Activated CD4-positive, alpha-beta T cell treated with anti-CD3 and anti-CD28 coated beads for 36 hours (primary cell): Measurements from ENCODE around the gene CDK6. TPM values are rescaled to one million over a fixed set of nuclear protein-coding genes. Genes with fewer than 3 reads are reported as not detected.
"Not testable (repeated sequence)": the region's sequence is repeated elsewhere in the genome, so short reads cannot be mapped to it uniquely, and the experiment has no call there.

Experiments
- ATAC-seq: fragments of 200-7000 bp; cut with Tn5 transposase; one replicate; pipeline ENCODE4 v1.10.0; 2021; ENCODE audit warnings: mild to moderate bottlenecking, moderate library complexity
- CTCF ChIA-PET: fragments of 350-600 bp; sonication (Branson Sonifier 250); formaldehyde crosslinking; loops from one replicate; lab custom pipeline; 2021; ENCODE audit warnings: antibody characterized with exemption; lab: Charles Lee
- POLR2A ChIA-PET: fragments of 350-600 bp; sonication (Branson Sonifier 250); formaldehyde crosslinking; loops from one replicate; lab custom pipeline; 2021; ENCODE audit warnings: antibody characterized with exemption, inconsistent platforms; lab: Charles Lee
- DNase-seq: peaks from one replicate; pipeline ENCODE4 v3.0.0-alpha.2; 2020
- H3K27ac Mint-ChIP-seq: one replicate; pipeline ENCODE4 v1.8.0; 2021; ENCODE audit warnings: mixed read lengths
- H3K27me3 Mint-ChIP-seq: one replicate; pipeline ENCODE4 v1.8.0; 2021; ENCODE audit warnings: mixed read lengths
- H3K36me3 Mint-ChIP-seq: one replicate; pipeline ENCODE4 v1.8.0; 2021; ENCODE audit warnings: low read depth, mixed read lengths
- H3K4me1 Mint-ChIP-seq: one replicate; pipeline ENCODE4 v1.8.0; 2021; ENCODE audit warnings: mixed read lengths
- H3K4me3 Mint-ChIP-seq: one replicate; pipeline ENCODE4 v1.8.0; 2021; ENCODE audit warnings: mild to moderate bottlenecking, moderate library complexity, mixed read lengths
- H3K9me3 Mint-ChIP-seq: one replicate; pipeline ENCODE4 v1.8.0; 2021; ENCODE audit warnings: low read depth, mixed read lengths
- intact Hi-C, 2 experiments: fragments of 100-400 bp; cut with DNase I in 1 of 2; cut with micrococcal nuclease in 1 of 2; formaldehyde crosslinking; loops; one replicate each; pipeline versions ENCODE4 v1.14.2 to v1.15.1; 2022 to 2024; cut with DNase I, micrococcal nuclease
- total RNA-seq, 2 experiments: library from RNA; stranded (reverse); gene quantifications; one replicate each; pipeline ENCODE4 v1.2.3, GENCODE V29; 2021

CDK6 gene
- total RNA-seq, 2 experiments from 2014 or later, result 118 to 135 TPM

DNA sequence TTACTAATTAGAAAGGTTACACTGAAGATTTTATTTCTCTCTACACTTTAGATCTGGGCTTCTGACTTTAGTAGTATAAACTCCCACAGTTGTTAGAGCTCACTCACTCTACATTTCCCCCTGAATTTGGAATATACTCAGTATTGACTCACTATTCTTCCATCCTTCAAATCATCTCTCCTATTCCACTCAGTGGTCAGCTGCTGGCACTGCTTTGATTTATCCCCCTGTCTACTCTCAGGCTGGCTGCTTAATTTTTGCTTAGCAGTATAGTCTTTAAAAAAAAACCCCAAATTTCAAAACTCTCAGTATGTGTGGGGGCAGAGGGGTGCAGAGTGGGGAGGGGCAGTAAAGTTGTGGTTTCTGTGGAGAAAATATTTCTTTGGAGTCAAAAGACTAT is 68.9 kb downstream of the CDK6 start:
- DNase-seq (no peak), ATAC-seq (peak; percentile 10)
- Mint-ChIP-seq H3K36me3 (peaks cover 46% of the 10 kb centered on the region), H3K27ac (peak overlapping the region; percentile 77), H3K4me3 (no peak overlapping the region), H3K9me3 (no peaks in the 10 kb centered on the region), H3K27me3 (no peaks in the 10 kb centered on the region), H3K4me1 (peaks cover 67% of the 10 kb centered on the region)
- CTCF ChIA-PET, result interaction anchor here (0.6 to 1.6 kb wide), 5 partner anchors 9 to 290 kb away, joined by 3 to 5 read pairs (median 3); no protein-coding TSS in a partner anchor
- intact Hi-C loops, result loop anchor here in 1 of 2 experiments (5.0 kb wide), 1 partner anchor 75 kb away; no protein-coding TSS in a partner anchor
- POLR2A ChIA-PET, result interaction anchor here (0.7 to 1.5 kb wide), 2 partner anchors 46 to 115 kb away, joined by 3 to 5 read pairs; no protein-coding TSS in a partner anchor

DNA sequence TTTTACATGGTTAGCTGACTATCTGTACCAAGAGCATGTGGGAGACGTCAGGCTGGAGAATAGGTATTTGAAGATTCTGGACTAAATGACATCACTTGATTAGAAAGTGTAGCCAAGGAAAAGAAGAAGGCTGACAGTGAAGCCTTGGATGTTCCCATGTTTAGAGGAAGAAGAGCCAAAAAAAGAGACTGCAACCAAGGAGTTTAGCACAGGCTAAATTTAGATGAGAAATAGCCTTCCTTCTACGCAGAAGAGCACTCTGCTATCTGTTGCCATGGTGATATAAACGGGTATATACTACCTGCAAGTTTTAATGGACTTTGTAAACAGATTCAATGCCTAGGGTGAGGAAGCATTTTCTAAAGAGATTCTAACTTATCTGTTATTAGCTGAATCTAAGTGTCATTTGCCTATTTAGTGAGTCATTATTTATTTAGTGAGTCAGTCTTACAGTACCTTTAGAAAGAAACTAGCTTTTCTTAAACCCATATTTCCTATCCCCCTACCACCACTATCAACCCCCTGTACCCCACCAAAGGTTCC is 69.8 kb downstream of the CDK6 start:
- H3K27me3 Mint-ChIP-seq, result no peaks in the 10 kb centered on the region
- peak overlapping the region; percentile 77 for H3K27ac Mint-ChIP-seq
- ChIA-PET POLR2A (no interaction called here), CTCF (interaction anchor here (0.5 to 1.6 kb wide), 11 partner anchors 8 to 290 kb away, joined by 3 to 5 read pairs (median 3); no protein-coding TSS in a partner anchor)
- peaks cover 73% of the 10 kb centered on the region for H3K4me1 Mint-ChIP-seq
- H3K9me3 Mint-ChIP-seq, result no peaks in the 10 kb centered on the region
- peaks cover 48% of the 10 kb centered on the region for H3K36me3 Mint-ChIP-seq
- ATAC-seq (no peak), DNase-seq (no peak)
- no peak overlapping the region for H3K4me3 Mint-ChIP-seq
- intact Hi-C loops, result loop anchor here in 1 of 2 experiments (5.0 kb wide), 1 partner anchor 74 kb away; no protein-coding TSS in a partner anchor

DNA sequence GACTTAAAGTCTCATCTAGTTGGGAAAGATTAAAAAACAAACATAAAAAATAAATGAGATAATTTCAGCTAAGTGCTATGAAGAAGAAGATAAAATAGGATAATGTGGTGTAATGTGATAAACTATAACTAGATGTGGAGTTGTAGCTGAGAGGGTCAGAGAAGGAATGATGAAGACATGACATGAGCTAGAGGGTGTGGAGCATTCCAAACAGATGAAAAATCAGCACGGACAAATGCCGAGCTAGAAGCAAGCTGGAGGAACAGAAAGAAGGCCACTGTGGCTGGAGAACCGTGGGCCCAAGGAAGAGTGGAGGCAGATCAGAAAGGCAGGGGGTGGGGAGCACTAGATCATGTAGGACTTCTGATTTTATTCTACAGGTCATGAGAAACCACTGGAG is 70.6 kb downstream of the CDK6 start:
- Mint-ChIP-seq H3K4me1 (peaks cover 74% of the 10 kb centered on the region), H3K9me3 (no peaks in the 10 kb centered on the region), H3K4me3 (no peak overlapping the region), H3K27me3 (no peaks in the 10 kb centered on the region), H3K27ac (peak overlapping the region; percentile 18), H3K36me3 (peaks cover 49% of the 10 kb centered on the region)
- CTCF ChIA-PET, result interaction anchor here (0.6 to 1.6 kb wide), 6 partner anchors 8 to 124 kb away, joined by 3 to 4 read pairs (median 3); no protein-coding TSS in a partner anchor
- POLR2A ChIA-PET, result interaction anchor here (0.7 kb wide), 1 partner anchor 39 kb away, joined by 3 read pairs; no protein-coding TSS in a partner anchor
- ATAC-seq (no peak), DNase-seq (no peak)
- intact Hi-C loops, result loop anchor here in 1 of 2 experiments (5.0 kb wide), 1 partner anchor 73 kb away; no protein-coding TSS in a partner anchor

DNA sequence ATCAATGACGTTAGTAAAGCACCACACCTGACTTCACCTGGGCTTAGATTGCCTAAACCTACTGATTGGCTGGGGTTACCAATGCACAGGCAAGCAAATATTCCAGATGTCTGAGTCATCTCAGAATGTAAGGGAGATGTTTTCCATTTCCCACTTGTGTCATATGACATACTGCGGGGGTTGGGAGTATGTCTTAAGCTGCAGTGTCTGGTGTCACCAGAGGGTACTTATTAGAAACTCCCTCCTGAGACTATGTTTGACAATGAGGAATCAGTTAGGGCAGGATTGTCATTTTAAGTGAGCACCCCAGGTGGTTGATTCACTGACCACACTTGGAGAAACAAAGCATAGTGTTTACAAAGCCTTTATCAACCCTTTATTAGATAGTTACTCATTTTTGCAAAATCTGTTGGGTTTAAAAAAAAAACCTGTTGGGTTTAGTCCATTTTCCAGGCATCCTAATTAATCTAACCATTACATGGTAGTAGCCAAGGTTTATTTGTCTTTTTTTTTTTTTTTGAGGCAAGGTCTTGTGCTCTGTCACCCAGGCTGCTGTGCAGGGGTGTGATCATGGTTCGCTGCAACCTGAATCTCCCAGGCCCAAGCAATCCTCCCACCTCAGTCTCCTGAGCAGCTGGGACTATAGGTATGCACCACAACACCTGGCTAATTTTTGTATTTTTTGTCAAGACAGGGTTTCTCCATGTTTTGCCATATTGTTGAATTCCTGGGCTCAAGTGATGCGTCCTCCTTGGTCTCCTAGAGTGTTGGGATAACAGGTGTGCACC is 72.5 kb downstream of the CDK6 start:
- DNase-seq (no peak), ATAC-seq (peak; percentile 58)
- H3K4me1 Mint-ChIP-seq, result peaks cover 59% of the 10 kb centered on the region
- intact Hi-C loops, result no loop called here
- ChIA-PET CTCF (interaction anchor here (1.6 kb wide), 1 partner anchor 67 kb away, joined by 3 read pairs; no protein-coding TSS in a partner anchor), POLR2A (no interaction called here)
- H3K4me3 Mint-ChIP-seq, result no peak overlapping the region
- H3K36me3 Mint-ChIP-seq, result peaks cover 48% of the 10 kb centered on the region
- no peak overlapping the region for H3K27ac Mint-ChIP-seq
- no peaks in the 10 kb centered on the region for H3K9me3 Mint-ChIP-seq
- H3K27me3 Mint-ChIP-seq, result no peaks in the 10 kb centered on the region

DNA sequence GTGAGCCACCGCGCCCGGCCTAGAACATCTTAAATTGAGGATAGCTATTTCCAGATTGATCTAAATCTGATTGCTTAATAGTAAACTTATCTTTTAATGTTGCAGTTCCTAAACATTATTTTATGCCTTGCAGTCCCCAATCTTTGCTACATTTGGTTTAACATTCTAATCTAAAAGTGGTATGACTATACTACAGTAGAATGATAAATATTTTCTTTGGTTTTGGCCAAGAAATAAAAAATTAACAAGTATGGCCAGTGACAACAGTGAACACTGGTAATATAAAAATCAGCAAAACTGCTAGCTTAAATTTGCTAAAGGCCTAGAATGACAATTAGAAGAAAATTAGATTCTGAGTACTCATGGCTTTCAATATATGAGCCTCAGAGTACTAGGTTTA is 73.5 kb downstream of the CDK6 start:
- DNase-seq (no peak), ATAC-seq (no peak)
- ChIA-PET POLR2A (no interaction called here), CTCF (interaction anchor here (0.6 to 1.6 kb wide), 4 partner anchors 20 to 155 kb away, joined by 3 read pairs; no protein-coding TSS in a partner anchor)
- intact Hi-C loops, result no loop called here
- H3K9me3 Mint-ChIP-seq, result no peaks in the 10 kb centered on the region
- H3K27ac Mint-ChIP-seq, result no peak overlapping the region
- H3K27me3 Mint-ChIP-seq, result no peaks in the 10 kb centered on the region
- H3K4me3 Mint-ChIP-seq, result no peak overlapping the region
- peaks cover 49% of the 10 kb centered on the region for H3K4me1 Mint-ChIP-seq
- peaks cover 48% of the 10 kb centered on the region for H3K36me3 Mint-ChIP-seq

DNA sequence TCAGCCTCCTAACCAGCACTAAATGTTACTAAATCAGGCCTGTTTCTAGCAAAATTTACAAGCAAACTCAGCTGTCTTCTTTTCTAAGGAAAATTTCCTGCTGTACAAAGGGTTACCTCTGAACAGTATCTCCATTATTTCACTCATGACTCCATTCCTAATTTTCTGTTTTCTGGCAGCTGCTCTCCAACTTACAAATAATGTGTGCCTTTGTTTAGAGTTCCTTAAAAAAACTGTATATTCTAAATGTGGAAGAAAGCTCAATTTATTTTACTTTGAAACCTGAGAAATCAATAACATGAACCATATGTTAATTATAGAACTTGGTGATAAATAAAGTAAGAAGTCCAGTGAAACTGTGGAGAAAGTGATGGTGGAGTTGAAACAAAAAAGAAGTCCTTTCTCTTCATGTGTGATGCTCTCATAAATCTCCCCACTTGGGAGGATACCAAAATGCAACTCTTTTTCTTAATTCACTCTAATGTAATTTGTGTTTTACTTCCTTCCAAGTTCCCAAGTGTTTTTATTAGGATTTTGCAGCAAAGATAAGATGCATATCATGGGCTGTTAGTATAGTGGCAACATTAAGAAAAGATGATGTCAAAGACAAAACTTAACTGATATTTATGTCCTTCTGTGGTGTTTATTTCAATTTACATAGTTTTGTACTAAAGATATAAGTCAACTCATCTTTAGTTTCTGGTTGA is 74.8 kb downstream of the CDK6 start:
- ChIA-PET POLR2A (no interaction called here), CTCF (interaction anchor here (0.6 to 0.8 kb wide), 2 partner anchors 140 to 411 kb away, joined by 3 read pairs; no protein-coding TSS in a partner anchor)
- Mint-ChIP-seq H3K4me1 (peaks cover 36% of the 10 kb centered on the region), H3K36me3 (peaks cover 46% of the 10 kb centered on the region), H3K4me3 (no peak overlapping the region), H3K9me3 (no peaks in the 10 kb centered on the region), H3K27ac (peak overlapping the region; percentile 33), H3K27me3 (no peaks in the 10 kb centered on the region)
- intact Hi-C loops, result no loop called here
- ATAC-seq, result no peak
- DNase-seq, result no peak

DNA sequence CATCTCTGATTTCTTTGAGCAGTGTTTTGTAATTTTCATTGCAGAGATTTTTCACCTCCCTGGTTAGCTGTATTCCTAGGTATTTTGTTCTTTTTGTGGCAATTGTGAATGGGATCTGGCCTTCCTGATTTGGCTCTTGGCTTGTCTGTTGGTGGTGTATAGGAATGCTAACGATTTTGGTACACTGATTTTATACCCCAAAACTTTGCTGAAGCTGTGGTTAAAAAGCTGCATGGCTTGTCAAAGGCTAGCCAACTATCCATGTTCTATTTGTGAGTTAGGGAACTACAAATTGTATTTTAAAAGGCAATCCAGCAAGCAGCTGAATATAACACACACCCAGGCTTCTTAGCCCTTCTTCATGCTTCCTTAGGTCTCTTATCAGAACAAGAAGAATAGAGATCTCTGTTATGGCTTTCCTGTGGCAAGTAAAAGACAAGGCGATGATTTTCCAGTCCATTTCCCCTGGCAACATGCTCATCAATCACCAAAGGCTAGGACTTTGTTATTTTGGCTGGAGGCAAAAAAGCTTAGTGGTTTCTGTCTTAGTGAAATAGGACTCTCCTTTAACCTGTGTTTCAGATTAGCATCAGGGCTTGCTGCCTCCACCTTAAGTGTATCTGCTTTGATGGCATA is 77.5 kb downstream of the CDK6 start:
- peaks cover 55% of the 10 kb centered on the region for H3K36me3 Mint-ChIP-seq
- DNase-seq (no peak), ATAC-seq (no peak)
- H3K4me1 Mint-ChIP-seq, result peaks cover 38% of the 10 kb centered on the region
- H3K27ac Mint-ChIP-seq, result no peak overlapping the region
- intact Hi-C loops, result loop anchor here in 1 of 2 experiments (5.0 kb wide), 1 partner anchor 38 kb away; no protein-coding TSS in a partner anchor
- POLR2A ChIA-PET, result no interaction called here
- no peak overlapping the region for H3K4me3 Mint-ChIP-seq
- no peaks in the 10 kb centered on the region for H3K27me3 Mint-ChIP-seq
- CTCF ChIA-PET, result interaction anchor here (1.0 kb wide), 1 partner anchor 8 kb away, joined by 3 read pairs; no protein-coding TSS in a partner anchor
- no peaks in the 10 kb centered on the region for H3K9me3 Mint-ChIP-seq

DNA sequence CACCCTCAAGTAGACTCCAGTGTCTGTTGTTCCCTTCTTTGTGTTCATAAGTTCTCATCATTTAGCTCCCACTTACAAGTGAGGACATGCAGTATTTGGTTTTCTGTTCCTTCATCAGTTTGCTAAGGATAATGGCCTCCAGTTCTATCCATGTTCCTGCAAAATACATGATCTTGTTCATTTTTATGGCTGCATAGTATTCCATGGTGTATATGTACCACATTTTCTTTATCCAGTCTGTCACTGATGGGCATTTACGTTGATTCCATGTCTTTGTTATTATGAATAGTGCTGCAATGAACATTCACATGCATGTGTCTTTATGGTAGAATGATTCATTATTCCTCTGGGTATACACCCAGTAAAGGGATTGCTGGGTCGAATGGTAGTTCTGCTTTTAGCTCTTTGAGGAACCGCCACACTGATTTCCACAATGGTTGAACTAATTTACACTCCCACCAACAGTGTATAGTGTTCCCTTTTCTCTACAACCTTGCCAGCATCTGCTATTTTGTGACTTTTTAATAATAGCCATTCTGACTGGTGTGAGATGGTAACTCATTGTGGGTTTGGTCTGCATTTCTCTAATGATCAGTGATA is 79.0 kb downstream of the CDK6 start:
- H3K4me1 Mint-ChIP-seq, result peaks cover 43% of the 10 kb centered on the region
- H3K9me3 Mint-ChIP-seq, H3K27me3 Mint-ChIP-seq, ATAC-seq, H3K27ac Mint-ChIP-seq, H3K4me3 Mint-ChIP-seq, POLR2A ChIA-PET, DNase-seq: not testable (repeated sequence)
- H3K36me3 Mint-ChIP-seq, result peaks cover 62% of the 10 kb centered on the region
- intact Hi-C loops, result loop anchor here in 1 of 2 experiments (5.0 kb wide), 1 partner anchor 40 kb away; no protein-coding TSS in a partner anchor
- CTCF ChIA-PET, result interaction anchor here (1.4 kb wide), 1 partner anchor 8 kb away, joined by 3 read pairs; no protein-coding TSS in a partner anchor

DNA sequence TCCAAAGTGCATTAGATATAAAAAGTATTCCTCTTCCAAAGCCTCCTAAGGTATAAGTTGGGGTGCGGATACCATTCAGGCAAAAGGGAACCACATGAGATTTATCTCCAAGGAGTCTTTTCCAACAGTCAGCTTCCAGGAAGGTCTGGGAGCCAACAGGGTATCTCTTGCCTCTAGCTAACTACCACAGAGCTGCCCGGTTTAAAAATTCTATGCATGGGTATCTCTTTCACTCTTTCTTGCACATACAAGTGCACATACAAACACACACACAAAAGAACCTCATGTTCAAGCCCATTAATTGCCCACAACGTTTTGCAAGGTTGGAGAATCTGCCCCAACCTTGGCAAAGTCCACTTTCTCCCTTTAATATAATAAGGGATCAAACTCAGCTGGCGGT is 80.7 kb downstream of the CDK6 start:
- H3K36me3 Mint-ChIP-seq, result peaks cover 61% of the 10 kb centered on the region
- ATAC-seq (no peak), DNase-seq (no peak)
- no peak overlapping the region for H3K4me3 Mint-ChIP-seq
- intact Hi-C loops, result loop anchor here in 1 of 2 experiments (5.0 kb wide), 1 partner anchor 42 kb away; no protein-coding TSS in a partner anchor
- CTCF ChIA-PET, result interaction anchor here (1.4 kb wide), 1 partner anchor 58 kb away, joined by 3 read pairs; no protein-coding TSS in a partner anchor
- H3K27ac Mint-ChIP-seq, result no peak overlapping the region
- POLR2A ChIA-PET, result interaction anchor here (0.7 kb wide), 1 partner anchor 130 kb away, joined by 4 read pairs; no protein-coding TSS in a partner anchor
- H3K4me1 Mint-ChIP-seq, result peaks cover 45% of the 10 kb centered on the region
- H3K9me3 Mint-ChIP-seq, result no peaks in the 10 kb centered on the region
- no peaks in the 10 kb centered on the region for H3K27me3 Mint-ChIP-seq
